Natural killer cell (primary cell): Measurements from ENCODE around the gene ATP2C2. TPM values are rescaled to one million over a fixed set of nuclear protein-coding genes. Genes with fewer than 3 reads are reported as not detected.

ENCODE experiments used
- ATAC-seq, 3 donors: fragments of 150-1000 bp in 2 of 3; fragments of 200-7000 bp in 1 of 3; cut with Tn5 transposase; 1 replicate in 1 of 3; 2 replicates in 2 of 3; pipeline ENCODE4 v1.10.0; 2021; ENCODE audit warnings: mild to moderate bottlenecking in 2 of 3, moderate library complexity in 2 of 3
- DNase-seq, 2 donors: peaks; one replicate each; pipeline versions ENCODE4 v3.0.0 to v3.0.0-alpha.2; 2013 to 2021; ENCODE audit warnings: mixed read lengths in 1 of 2
- H3K27ac ChIP-seq: one replicate; pipeline ENCODE4 v1.5.1; 2013; ENCODE audit warnings: mild to moderate bottlenecking, low read length
- H3K27me3 ChIP-seq: one replicate; pipeline ENCODE4 v1.6.1; 2013; ENCODE audit warnings: low read length; ENCODE audit not compliant: control insufficient read depth, insufficient read depth
- H3K36me3 ChIP-seq: one replicate; pipeline ENCODE4 v1.6.1; 2013; ENCODE audit warnings: low read length; ENCODE audit not compliant: control insufficient read depth, insufficient read depth
- H3K4me1 ChIP-seq: one replicate; pipeline ENCODE4 v1.6.1; 2013; ENCODE audit warnings: low read length; ENCODE audit not compliant: control insufficient read depth, insufficient read depth
- H3K4me3 ChIP-seq: one replicate; pipeline ENCODE4 v1.5.1; 2013; ENCODE audit warnings: low read length
- H3K9me3 ChIP-seq: one replicate; pipeline ENCODE4 v1.6.1; 2013; ENCODE audit warnings: low read length; ENCODE audit not compliant: control insufficient read depth, insufficient read depth
- H3K27ac Mint-ChIP-seq, 2 donors: one replicate each; pipeline ENCODE4 v1.8.0; 2022; ENCODE audit warnings: mild to moderate bottlenecking in 2 of 2, mixed read lengths in 2 of 2, moderate library complexity in 1 of 2
- H3K27me3 Mint-ChIP-seq, 2 donors: one replicate each; pipeline ENCODE4 v1.8.0; 2022; ENCODE audit warnings: low read depth in 2 of 2, mixed read lengths in 2 of 2
- H3K36me3 Mint-ChIP-seq: one replicate; pipeline ENCODE4 v1.8.0; 2022; ENCODE audit warnings: mixed read lengths
- H3K4me1 Mint-ChIP-seq, 2 donors: one replicate each; pipeline ENCODE4 v1.8.0; 2022; ENCODE audit warnings: mixed read lengths in 2 of 2
- H3K4me3 Mint-ChIP-seq: one replicate; pipeline ENCODE4 v1.8.0; 2022; ENCODE audit warnings: mild to moderate bottlenecking, moderate library complexity, mixed read lengths
- H3K9me3 Mint-ChIP-seq, 2 donors: one replicate each; pipeline ENCODE4 v1.8.0; 2022; ENCODE audit warnings: mixed read lengths in 2 of 2
- WGBS: methylation state at CpG from one replicate; pipeline ENCODE4 v1.1.7; 2013; ENCODE audit warnings: missing lambda C conversion rate; ENCODE audit not compliant: insufficient coverage; 5-methylcytosine and 5-hydroxymethylcytosine counted together
- intact Hi-C: fragments of 100-400 bp; cut with micrococcal nuclease; formaldehyde crosslinking; loops from one replicate; pipeline ENCODE4 v1.14.2; 2022
- total RNA-seq, 4 donors: library from RNA; stranded (reverse); fragments of 120-200 nt in 1 of 4; gene quantifications; one replicate each; pipeline versions ENCODE4 v1.2.3 to v1.2.4, GENCODE V29; 2013 to 2022
- TF ChIP-seq, protein P1 (sequence below): fragments of 200-600 bp; IDR thresholded peaks from one replicate; pipeline ENCODE4 v1.8.0; 2022; ENCODE audit warnings: antibody characterized with exemption

The ATP2C2 gene
- total RNA-seq, 3 donors from 2014 or later (not counting 1 experiment from before 2014, with no cell fraction given) = not detected

DNA sequence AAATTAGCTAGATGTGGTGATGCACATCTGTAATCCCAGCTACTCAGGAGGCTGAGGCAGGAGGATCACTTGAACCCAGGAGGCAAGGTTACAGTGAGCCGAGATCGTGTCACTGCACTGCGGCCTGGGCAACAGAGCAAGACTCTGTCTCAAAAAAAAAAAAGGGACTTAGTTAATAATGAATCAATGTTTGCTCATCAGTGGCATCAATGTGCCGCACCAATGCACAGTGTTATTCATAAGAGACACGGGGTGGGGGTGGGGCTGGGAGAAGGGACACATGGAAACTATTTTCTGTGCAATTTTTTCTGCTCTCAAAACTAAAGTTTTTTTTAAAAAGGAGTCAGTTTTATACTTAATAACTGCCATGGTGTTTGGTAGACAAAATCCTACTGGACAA lies 6.8 kb upstream of the ATP2C2 start:
- H3K27ac Mint-ChIP-seq = no peak overlapping the region
- intact Hi-C loops = no loop called here
- H3K4me3 Mint-ChIP-seq = no peak overlapping the region
- DNase-seq = no peak
- no peaks in the 10 kb centered on the region for H3K9me3 Mint-ChIP-seq
- H3K27me3 Mint-ChIP-seq = peaks cover 2 to 8% of the 10 kb centered on the region in 2 donors
- no peaks in the 10 kb centered on the region for H3K36me3 ChIP-seq
- no peak overlapping the region for H3K27ac ChIP-seq
- 97% methylated on average over 5 of the region's 5 CpGs for WGBS
- H3K36me3 Mint-ChIP-seq = no peaks in the 10 kb centered on the region
- no peak for ATAC-seq
- peaks cover 2% of the 10 kb centered on the region for H3K4me1 ChIP-seq
- peaks cover 0 to 7% of the 10 kb centered on the region in 2 donors for H3K4me1 Mint-ChIP-seq
- H3K27me3 ChIP-seq = no peaks in the 10 kb centered on the region
- H3K4me3 ChIP-seq = no peak overlapping the region
- TF ChIP-seq, protein P1, sequence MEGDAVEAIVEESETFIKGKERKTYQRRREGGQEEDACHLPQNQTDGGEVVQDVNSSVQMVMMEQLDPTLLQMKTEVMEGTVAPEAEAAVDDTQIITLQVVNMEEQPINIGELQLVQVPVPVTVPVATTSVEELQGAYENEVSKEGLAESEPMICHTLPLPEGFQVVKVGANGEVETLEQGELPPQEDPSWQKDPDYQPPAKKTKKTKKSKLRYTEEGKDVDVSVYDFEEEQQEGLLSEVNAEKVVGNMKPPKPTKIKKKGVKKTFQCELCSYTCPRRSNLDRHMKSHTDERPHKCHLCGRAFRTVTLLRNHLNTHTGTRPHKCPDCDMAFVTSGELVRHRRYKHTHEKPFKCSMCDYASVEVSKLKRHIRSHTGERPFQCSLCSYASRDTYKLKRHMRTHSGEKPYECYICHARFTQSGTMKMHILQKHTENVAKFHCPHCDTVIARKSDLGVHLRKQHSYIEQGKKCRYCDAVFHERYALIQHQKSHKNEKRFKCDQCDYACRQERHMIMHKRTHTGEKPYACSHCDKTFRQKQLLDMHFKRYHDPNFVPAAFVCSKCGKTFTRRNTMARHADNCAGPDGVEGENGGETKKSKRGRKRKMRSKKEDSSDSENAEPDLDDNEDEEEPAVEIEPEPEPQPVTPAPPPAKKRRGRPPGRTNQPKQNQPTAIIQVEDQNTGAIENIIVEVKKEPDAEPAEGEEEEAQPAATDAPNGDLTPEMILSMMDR = no peak
- no peaks in the 10 kb centered on the region for H3K9me3 ChIP-seq

DNA sequence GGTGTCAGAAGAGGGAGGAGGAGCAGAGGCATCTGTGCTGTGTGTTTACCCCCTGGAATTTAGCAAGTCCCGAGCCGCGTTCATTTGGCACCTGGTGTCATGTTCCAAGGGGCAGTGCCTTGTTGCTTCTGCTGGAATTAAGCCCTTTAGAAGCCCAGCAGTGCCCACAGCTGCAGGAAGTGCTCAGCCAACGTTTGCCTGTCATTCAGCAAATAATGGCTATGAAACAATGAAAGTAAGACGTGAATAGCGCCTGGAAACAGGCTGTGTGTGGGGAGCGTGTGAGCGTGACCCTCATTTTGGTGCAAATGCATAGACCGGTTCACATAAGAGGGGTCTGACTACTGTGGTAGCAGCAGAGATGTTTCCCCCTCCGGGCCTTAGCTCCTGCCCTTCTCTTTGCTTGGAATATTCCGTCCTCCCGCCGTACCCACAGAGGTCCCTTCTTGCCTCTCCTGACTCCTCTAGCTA lies 5.8 kb upstream of the ATP2C2 start:
- Histone ChIP-seq H3K4me1 (no peaks in the 10 kb centered on the region), H3K27ac (no peak overlapping the region), H3K9me3 (no peaks in the 10 kb centered on the region), H3K36me3 (no peaks in the 10 kb centered on the region), H3K27me3 (no peaks in the 10 kb centered on the region), H3K4me3 (no peak overlapping the region)
- no peaks in the 10 kb centered on the region for H3K9me3 Mint-ChIP-seq
- peaks cover 12 to 18% of the 10 kb centered on the region in 2 donors for H3K27me3 Mint-ChIP-seq
- H3K36me3 Mint-ChIP-seq = no peaks in the 10 kb centered on the region
- ATAC-seq (no peak), DNase-seq (no peak)
- intact Hi-C loops = no loop called here
- H3K27ac Mint-ChIP-seq = no peak overlapping the region
- peaks cover 0 to 7% of the 10 kb centered on the region in 2 donors for H3K4me1 Mint-ChIP-seq
- TF ChIP-seq, protein P1 = no peak
- no peak overlapping the region for H3K4me3 Mint-ChIP-seq
- 78% methylated on average over 13 of the region's 13 CpGs for WGBS

DNA sequence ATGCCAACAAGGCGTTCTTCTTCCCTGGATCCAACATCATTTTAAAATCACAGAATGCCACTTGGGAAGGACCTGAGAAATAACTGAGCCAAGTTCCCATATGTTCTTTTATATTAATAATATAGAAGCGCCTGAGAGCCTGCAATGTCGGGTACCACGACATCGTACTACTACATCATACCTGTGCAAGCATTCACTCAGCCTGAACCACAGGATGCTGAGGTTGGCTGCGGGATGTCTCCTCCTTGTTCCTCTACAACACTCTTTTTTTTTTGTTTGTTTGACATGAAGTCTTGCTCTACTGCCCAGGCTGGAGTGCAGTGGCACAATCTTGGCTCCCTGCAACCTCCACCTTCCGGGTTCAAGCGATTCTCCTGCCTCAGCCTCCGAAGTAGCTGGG lies 2.1 kb upstream of the ATP2C2 start:
- H3K27me3 Mint-ChIP-seq = peaks cover 26 to 39% of the 10 kb centered on the region in 2 donors
- no peaks in the 10 kb centered on the region for H3K36me3 ChIP-seq
- ATAC-seq (no peak), DNase-seq (no peak)
- TF ChIP-seq, protein P1 = no peak
- no peaks in the 10 kb centered on the region for H3K4me1 Mint-ChIP-seq
- WGBS = 86% methylated on average over 8 of the region's 9 CpGs
- H3K4me3 ChIP-seq = no peak overlapping the region
- no peak overlapping the region for H3K4me3 Mint-ChIP-seq
- H3K36me3 Mint-ChIP-seq = no peaks in the 10 kb centered on the region
- intact Hi-C loops = no loop called here
- no peaks in the 10 kb centered on the region for H3K9me3 ChIP-seq
- no peaks in the 10 kb centered on the region for H3K4me1 ChIP-seq
- no peaks in the 10 kb centered on the region for H3K9me3 Mint-ChIP-seq
- H3K27ac Mint-ChIP-seq = no peak overlapping the region
- peaks cover 8% of the 10 kb centered on the region for H3K27me3 ChIP-seq
- H3K27ac ChIP-seq = no peak overlapping the region

DNA sequence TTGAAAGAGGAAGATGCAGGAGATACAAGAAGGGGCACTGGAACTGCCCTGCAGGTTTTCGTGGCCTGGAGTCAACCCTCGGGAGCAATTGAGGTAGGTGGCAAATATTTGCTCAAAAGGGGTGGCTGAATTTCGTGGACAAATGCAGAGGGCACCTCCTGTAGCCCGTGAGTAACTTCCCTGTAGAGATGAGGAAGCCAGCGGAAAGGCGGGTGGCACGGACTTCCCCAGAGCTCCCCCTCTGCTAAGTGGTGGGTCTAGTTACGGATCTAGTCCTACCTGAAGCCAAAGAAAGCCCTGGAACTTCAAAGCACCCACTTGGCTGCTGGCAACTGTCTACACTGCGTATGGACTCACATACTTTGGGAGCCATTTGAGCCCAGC lies 1.0 kb upstream of the ATP2C2 start:
- peaks cover 8% of the 10 kb centered on the region for H3K27me3 ChIP-seq

More for the DNA sequence above, 1.0 kb upstream of the ATP2C2 start:
- Histone ChIP-seq H3K27ac (no peak overlapping the region), H3K4me1 (no peaks in the 10 kb centered on the region), H3K36me3 (no peaks in the 10 kb centered on the region), H3K9me3 (no peaks in the 10 kb centered on the region), H3K4me3 (no peak overlapping the region)
- 21% methylated on average over 9 of the region's 9 CpGs for WGBS
- Mint-ChIP-seq H3K36me3 (no peaks in the 10 kb centered on the region), H3K4me1 (no peaks in the 10 kb centered on the region), H3K9me3 (no peaks in the 10 kb centered on the region), H3K4me3 (no peak overlapping the region), H3K27me3 (peaks cover 26 to 39% of the 10 kb centered on the region in 2 donors), H3K27ac (no peak overlapping the region)
- TF ChIP-seq, protein P1 = no peak
- ATAC-seq (peak in 1 of 3 donors; percentile 59), DNase-seq (no peak)
- intact Hi-C loops = no loop called here
